ENCODE results near the gene COL20A1. TPM values are rescaled to one million over a fixed set of nuclear protein-coding genes. Genes with fewer than 3 reads are reported as not detected.

The COL20A1 gene
- total and polyA plus RNA-seq, 2 experiments from 2014 or later = 1.4 TPM; not detected in 1

DNA sequence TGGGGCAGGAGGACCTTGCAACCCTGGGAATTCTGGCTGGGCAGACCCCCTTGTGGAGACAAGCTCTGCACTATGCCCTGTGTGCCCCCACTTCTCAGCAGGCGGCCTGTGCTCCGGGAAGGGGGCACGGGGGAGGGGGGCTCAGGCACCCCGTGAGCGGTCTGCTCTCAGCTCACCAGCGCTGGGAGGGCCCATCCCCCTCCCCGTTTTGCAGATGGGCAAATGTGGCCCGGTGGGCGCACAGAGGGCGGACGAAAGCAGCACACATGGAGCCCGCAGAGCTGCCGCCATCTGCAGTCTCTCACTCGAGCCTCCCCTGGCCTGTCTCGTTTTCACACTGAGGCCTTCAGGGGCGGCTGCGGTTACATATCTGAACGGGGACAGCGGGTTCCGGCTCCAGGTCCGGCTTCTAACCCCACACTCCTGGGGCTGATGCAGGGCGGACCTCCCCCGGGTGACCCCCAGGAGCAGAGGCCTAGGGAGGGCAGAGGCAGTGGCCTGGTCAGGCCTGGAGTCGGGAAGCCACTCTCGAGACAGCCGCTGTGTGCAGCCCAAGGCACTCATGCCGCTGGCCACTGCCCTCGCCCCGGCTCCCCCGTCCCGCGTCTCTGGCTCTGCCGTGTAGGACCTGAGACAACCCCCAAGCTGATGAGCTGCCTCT, 54.2 kb downstream of the COL20A1 start:
- Histone ChIP-seq H3K4me1 (ENCODE audit: low read depth) (no peaks in the 10 kb centered on the region), H3K27ac (no peak overlapping the region), H3K27me3 (no peaks in the 10 kb centered on the region), H3K36me3 (no peaks in the 10 kb centered on the region), H3K4me3 (no peak overlapping the region), H3K9me3 (ENCODE audit: low read depth) (no peaks in the 10 kb centered on the region)
- TF ChIP-seq CTCF (IDR thresholded peaks at IDR 0.05; ENCODE audit: low read depth, low read length) = no peak
- DNase-seq (ENCODE audit: low read depth in 1 of 2, low spot score in 1 of 2) = no peak

- Histone ChIP-seq H3K36me3 (no peaks in the 10 kb centered on the region), H3K4me3 (no peak overlapping the region), H3K27me3 (no peaks in the 10 kb centered on the region), H3K27ac (no peak overlapping the region), H3K4me1 (ENCODE audit: low read depth) (no peaks in the 10 kb centered on the region), H3K9me3 (ENCODE audit: low read depth) (no peaks in the 10 kb centered on the region)
- DNase-seq (ENCODE audit: low read depth in 1 of 2, low spot score in 1 of 2) = no peak
- TF ChIP-seq CTCF (IDR thresholded peaks at IDR 0.05; ENCODE audit: low read depth, low read length) = no peak
These were observed 55.2 kb downstream of the COL20A1 start for GRCh38 chr20:63347950-63348827.

DNA sequence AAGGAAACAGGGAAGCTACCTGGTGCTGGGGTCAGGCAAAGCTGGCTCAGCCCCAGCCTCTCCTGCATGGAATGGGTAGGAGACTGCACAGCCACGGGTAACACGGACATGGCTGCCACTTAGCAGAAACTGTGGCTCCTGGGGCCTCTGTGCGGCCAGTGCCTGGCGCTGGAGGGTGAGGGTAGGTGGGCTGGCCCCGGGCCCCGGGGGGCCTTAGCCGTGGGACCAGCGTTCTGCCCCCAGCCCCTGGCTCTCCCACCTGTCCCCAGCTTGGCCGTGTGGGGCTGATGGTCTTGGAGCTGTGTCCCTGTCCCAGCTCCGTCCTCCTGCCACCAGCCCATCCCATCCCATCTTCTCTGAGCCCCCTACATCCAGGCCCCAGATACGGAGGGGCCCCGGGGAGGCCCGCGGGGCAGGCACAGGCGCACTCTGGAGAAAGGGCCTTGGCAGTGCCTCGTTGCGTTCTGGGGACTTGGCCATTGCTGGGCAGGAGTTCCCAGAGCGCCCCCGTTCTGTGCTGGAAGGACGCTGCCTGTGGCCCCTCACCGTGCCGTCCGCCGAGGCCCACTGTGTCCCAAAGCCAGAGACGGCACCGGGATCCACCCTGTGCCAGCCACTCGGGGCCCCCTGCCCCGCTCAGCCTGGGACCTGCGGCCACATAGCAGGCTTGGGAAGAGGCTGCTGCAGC, 56.0 kb downstream of the COL20A1 start:
- no peaks in the 10 kb centered on the region for H3K9me3 ChIP-seq (ENCODE audit: low read depth)

DNA sequence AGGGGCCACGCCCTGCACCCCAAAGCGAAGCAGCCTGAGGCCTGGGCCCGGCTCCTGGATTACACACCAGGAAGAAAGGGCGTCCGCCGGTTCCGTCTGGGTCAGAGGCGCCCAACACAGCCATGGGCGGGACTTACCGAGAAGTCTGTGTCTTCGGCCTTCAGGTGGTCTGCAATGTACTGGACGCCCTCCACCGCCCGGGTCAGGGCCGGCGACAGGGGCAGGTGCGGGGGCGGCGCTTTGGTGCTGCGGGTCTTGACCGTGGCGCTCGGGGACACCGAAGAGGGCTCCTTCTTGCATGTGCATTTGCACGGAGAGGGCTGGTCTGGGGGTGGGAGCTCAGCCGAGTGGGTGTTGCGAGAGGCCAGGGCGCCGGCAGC, 56.5 kb downstream of the COL20A1 start:
- Histone ChIP-seq H3K27ac (no peak overlapping the region), H3K9me3 (ENCODE audit: low read depth) (no peaks in the 10 kb centered on the region), H3K36me3 (no peaks in the 10 kb centered on the region), H3K27me3 (no peaks in the 10 kb centered on the region), H3K4me1 (ENCODE audit: low read depth) (no peaks in the 10 kb centered on the region), H3K4me3 (no peak overlapping the region)
- TF ChIP-seq CTCF (IDR thresholded peaks at IDR 0.05; ENCODE audit: low read depth, low read length) = no peak
- DNase-seq (ENCODE audit: low read depth in 1 of 2, low spot score in 1 of 2) = no peak

More for the DNA sequence above, 56.0 kb downstream of the COL20A1 start:
- no peaks in the 10 kb centered on the region for H3K4me1 ChIP-seq (ENCODE audit: low read depth)
- DNase-seq (ENCODE audit: low read depth in 1 of 2, low spot score in 1 of 2) = no peak
- H3K4me3 ChIP-seq = no peak overlapping the region
- H3K27me3 ChIP-seq = no peaks in the 10 kb centered on the region
- H3K27ac ChIP-seq = no peak overlapping the region
- no peak for TF ChIP-seq CTCF (IDR thresholded peaks at IDR 0.05; ENCODE audit: low read depth, low read length)
- no peaks in the 10 kb centered on the region for H3K36me3 ChIP-seq

DNA sequence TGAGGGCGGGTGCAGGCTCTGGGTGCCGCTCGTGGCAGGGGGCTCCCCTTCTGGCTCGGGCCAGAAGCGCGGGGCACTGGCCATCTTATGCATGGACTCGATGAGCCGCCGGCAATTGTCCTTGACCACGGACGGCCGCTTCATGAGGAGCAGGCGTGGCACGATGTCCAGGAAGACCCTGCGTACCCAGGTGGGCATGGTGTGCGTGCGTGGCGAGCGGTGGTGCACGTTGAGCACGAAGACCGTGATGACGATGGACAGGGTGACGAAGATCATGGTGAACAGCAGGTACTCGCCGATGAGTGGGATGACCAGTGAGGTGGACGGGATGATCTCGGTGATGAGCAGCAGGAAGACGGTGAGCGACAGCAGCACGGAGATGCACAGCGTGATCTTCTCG, 57.2 kb downstream of the COL20A1 start:
- H3K36me3 ChIP-seq = no peaks in the 10 kb centered on the region
- no peak overlapping the region for H3K4me3 ChIP-seq
- H3K27ac ChIP-seq = no peak overlapping the region
- no peaks in the 10 kb centered on the region for H3K27me3 ChIP-seq
- H3K9me3 ChIP-seq (ENCODE audit: low read depth) = no peaks in the 10 kb centered on the region
- no peaks in the 10 kb centered on the region for H3K4me1 ChIP-seq (ENCODE audit: low read depth)
- no peak for DNase-seq (ENCODE audit: low read depth in 1 of 2, low spot score in 1 of 2)
- TF ChIP-seq CTCF (IDR thresholded peaks at IDR 0.05; ENCODE audit: low read depth, low read length) = no peak
